ENCODE measurements around the gene FMN1.

- TF ChIP-seq CTCF (IDR thresholded peaks at IDR 0.05) (no peak), POLR2A (IDR thresholded peaks at IDR 0.05) (no peak)
Measured at GRCh38 chr15:33190539-33190938, 4.0 kb downstream of the FMN1 start.

Measured in transverse colon (tissue), 3 donors.